Endodermal cell (in vitro differentiated cells): ENCODE data around the gene METTL22. TPM values are rescaled to one million over a fixed set of nuclear protein-coding genes. Genes with fewer than 3 reads are reported as not detected.

Experiments used
- DNase-seq: peaks from one replicate; pipeline ENCODE4 v3.0.0-alpha.2; 2017
- H3K27ac ChIP-seq: 2 replicates; pipeline ENCODE4 v1.5.1; 2013; ENCODE audit warnings: mild to moderate bottlenecking, low read depth, low read length, moderate library complexity
- H3K27me3 ChIP-seq: 2 replicates; pipeline ENCODE4 v1.6.1; 2013; ENCODE audit warnings: mild to moderate bottlenecking, low read length, moderate library complexity; ENCODE audit not compliant: insufficient read depth, control insufficient read depth, poor library complexity, severe bottlenecking
- H3K36me3 ChIP-seq: 2 replicates; pipeline ENCODE4 v1.7.0; 2013; ENCODE audit warnings: mild to moderate bottlenecking, low read length, moderate library complexity; ENCODE audit not compliant: control insufficient read depth, insufficient read depth
- H3K4me1 ChIP-seq: one replicate; pipeline ENCODE4 v1.7.0; 2013; ENCODE audit warnings: low read length; ENCODE audit not compliant: control insufficient read depth, insufficient read depth
- H3K4me3 ChIP-seq: 2 replicates; pipeline ENCODE4 v1.5.1; 2013; ENCODE audit warnings: mild to moderate bottlenecking, low read length, moderate library complexity
- H3K9ac ChIP-seq: 2 replicates; pipeline ENCODE4 v1.6.1; 2013; ENCODE audit warnings: mild to moderate bottlenecking, low read length, moderate library complexity; ENCODE audit not compliant: poor library complexity, severe bottlenecking; ENCODE audit errors: extremely low read depth
- H3K9me3 ChIP-seq: 2 replicates; pipeline ENCODE4 v1.6.1; 2013; ENCODE audit warnings: mild to moderate bottlenecking, low read length, moderate library complexity; ENCODE audit not compliant: control insufficient read depth
- H3K27ac Mint-ChIP-seq: 2 replicates; pipeline ENCODE4 v1.8.0; 2020; ENCODE audit warnings: mixed read lengths
- H3K27me3 Mint-ChIP-seq: 2 replicates; pipeline ENCODE4 v1.8.0; 2021; ENCODE audit warnings: mild to moderate bottlenecking, mixed read lengths; ENCODE audit not compliant: insufficient read depth
- H3K36me3 Mint-ChIP-seq: 2 replicates; pipeline ENCODE4 v1.8.0; 2020; ENCODE audit warnings: low read depth, mixed read lengths
- H3K4me1 Mint-ChIP-seq: 2 replicates; pipeline ENCODE4 v1.8.0; 2020; ENCODE audit warnings: mixed read lengths
- H3K4me3 Mint-ChIP-seq: 2 replicates; pipeline ENCODE4 v1.8.0; 2020; ENCODE audit warnings: mild to moderate bottlenecking, moderate library complexity, mixed read lengths
- H3K9me3 Mint-ChIP-seq: 2 replicates; pipeline ENCODE4 v1.8.0; 2020; ENCODE audit warnings: mild to moderate bottlenecking, mixed read lengths
- CTCF ChIP-seq: fragments of 200-600 bp; sonication (generic); conservative IDR thresholded peaks from 2 replicates; pipeline ENCODE4 v1.5.0; 2021; ENCODE audit warnings: antibody characterized with exemption, mild to moderate bottlenecking
- WGBS, 2 experiments: methylation state at CpG; one replicate each; pipeline versions ENCODE4 v1.1.5 to v1.1.7; 2013; ENCODE audit warnings: missing lambda C conversion rate in 2 of 2, mixed read lengths in 1 of 2; ENCODE audit not compliant: insufficient coverage in 1 of 2, insufficient read length in 1 of 2; 5-methylcytosine and 5-hydroxymethylcytosine counted together
- total RNA-seq, 2 donors: library from RNA; stranded (reverse); fragmentation: NEBNext Ultra II Directional in 1 of 2; extraction: Animal tissue kit (Norgen Biotek cat#: 25700) in 1 of 2; gene quantifications; 2 replicates in 1 of 2; 3 replicates in 1 of 2; pipeline ENCODE4 v1.2.1, GENCODE V29; 2021

The METTL22 gene
- total RNA-seq, 2 donors from 2014 or later = 55.1 to 70.5 TPM

GRCh38 chr16:8694795-8695728 is 73.6 kb downstream of the METTL22 start:
- WGBS, 2 experiments = 87 to 92% methylated on average over 12 to 18 of the region's 18 CpGs
- no peak for DNase-seq
- no peaks in the 10 kb centered on the region for H3K27me3 Mint-ChIP-seq
- H3K9me3 Mint-ChIP-seq = peaks cover 8% of the 10 kb centered on the region
- Histone ChIP-seq H3K27ac (no peak overlapping the region), H3K27me3 (no peaks in the 10 kb centered on the region), H3K4me1 (no peaks in the 10 kb centered on the region), H3K36me3 (no peaks in the 10 kb centered on the region), H3K4me3 (no peak overlapping the region), H3K9ac (no peak overlapping the region), H3K9me3 (peaks cover 3% of the 10 kb centered on the region)
- TF ChIP-seq CTCF = no peak
- H3K27ac Mint-ChIP-seq = no peak overlapping the region
- no peaks in the 10 kb centered on the region for H3K4me1 Mint-ChIP-seq
- H3K4me3 Mint-ChIP-seq = no peak overlapping the region
- no peaks in the 10 kb centered on the region for H3K36me3 Mint-ChIP-seq

- no peak for TF ChIP-seq CTCF
- H3K9me3 Mint-ChIP-seq = no peaks in the 10 kb centered on the region
Observed at GRCh38 chr16:8696880-8697279, 75.4 kb downstream of the METTL22 start.

GRCh38 chr16:8697965-8698364 is 76.5 kb downstream of the METTL22 start:
- no peak for DNase-seq
- H3K9ac ChIP-seq = no peak overlapping the region
- H3K36me3 ChIP-seq = no peaks in the 10 kb centered on the region
- no peak overlapping the region for H3K27ac ChIP-seq
- no peaks in the 10 kb centered on the region for H3K9me3 ChIP-seq
- Mint-ChIP-seq H3K4me1 (no peaks in the 10 kb centered on the region), H3K9me3 (no peaks in the 10 kb centered on the region), H3K36me3 (no peaks in the 10 kb centered on the region), H3K27me3 (no peaks in the 10 kb centered on the region), H3K27ac (no peak overlapping the region), H3K4me3 (no peak overlapping the region)
- no peaks in the 10 kb centered on the region for H3K27me3 ChIP-seq
- H3K4me1 ChIP-seq = no peaks in the 10 kb centered on the region
- no peak for TF ChIP-seq CTCF
- WGBS, 2 experiments = 0 to 30% methylated on average over 1 to 3 of the region's 3 CpGs
- H3K4me3 ChIP-seq = no peak overlapping the region

More at GRCh38 chr16:8696880-8697279, 75.4 kb downstream of the METTL22 start:
- WGBS, 2 experiments = 91% methylated on average over 9 to 12 of the region's 12 CpGs
- Mint-ChIP-seq H3K4me3 (no peak overlapping the region), H3K36me3 (no peaks in the 10 kb centered on the region), H3K27me3 (no peaks in the 10 kb centered on the region), H3K27ac (no peak overlapping the region), H3K4me1 (no peaks in the 10 kb centered on the region)
- Histone ChIP-seq H3K9ac (no peak overlapping the region), H3K4me3 (no peak overlapping the region), H3K27ac (no peak overlapping the region), H3K36me3 (no peaks in the 10 kb centered on the region), H3K4me1 (no peaks in the 10 kb centered on the region), H3K9me3 (no peaks in the 10 kb centered on the region), H3K27me3 (no peaks in the 10 kb centered on the region)
- DNase-seq = no peak

Other genes starting within 250 kb of the METTL22 start
- gene TMEM114, start 31.2 kb upstream of the METTL22 start, total RNA-seq = under 1 TPM in 1 of 2 donors, not detected in 1; 0.40 TPM
- gene ABAT, start 52.9 kb downstream of the METTL22 start, total RNA-seq = 10 to 100 TPM in 1 of 2 donors, 1 to 10 TPM in 1; 9.7 to 13.6 TPM
- gene TMEM186, start 175.9 kb downstream of the METTL22 start, total RNA-seq = 10 to 100 TPM; 10.9 to 14.0 TPM
- 10 to 100 TPM; 47.6 to 48.2 TPM for gene PMM2, start 176.1 kb downstream of the METTL22 start, total RNA-seq
- 100 to 1,000 TPM; 233 to 275 TPM for gene CARHSP1, start 247.3 kb downstream of the METTL22 start, total RNA-seq